Measurements from ENCODE around the gene PTPN1. TPM values are rescaled to one million over a fixed set of nuclear protein-coding genes. Genes with fewer than 3 reads are reported as not detected.

The PTPN1 gene
- total RNA-seq, 4 donors from 2014 or later: 22.2 to 107 (median 42.7) TPM

DNA sequence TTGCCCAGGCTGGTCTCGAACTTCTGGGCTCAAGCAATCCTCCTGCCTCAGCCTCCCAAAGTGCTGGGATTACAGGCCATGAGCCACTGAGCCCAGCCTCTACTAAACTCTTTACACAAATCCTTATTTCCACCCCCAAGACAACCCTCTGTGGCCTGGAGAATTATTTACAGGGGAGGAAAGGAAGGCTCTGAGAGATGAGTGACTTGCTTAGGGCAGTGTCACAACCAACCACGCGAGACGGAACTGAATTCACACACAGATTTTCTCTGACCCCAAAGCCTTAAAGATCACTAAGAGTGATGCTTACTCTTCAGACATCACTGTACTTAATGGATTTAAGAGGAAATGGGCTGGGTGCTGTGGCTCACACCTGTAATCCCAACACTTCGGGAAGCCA is 95.0 kb downstream of the PTPN1 start:
- no peak for DNase-seq (ENCODE audit: low spot score)
- no peak for ATAC-seq (ENCODE audit: low FRiP score)
- TF ChIP-seq, protein P1, sequence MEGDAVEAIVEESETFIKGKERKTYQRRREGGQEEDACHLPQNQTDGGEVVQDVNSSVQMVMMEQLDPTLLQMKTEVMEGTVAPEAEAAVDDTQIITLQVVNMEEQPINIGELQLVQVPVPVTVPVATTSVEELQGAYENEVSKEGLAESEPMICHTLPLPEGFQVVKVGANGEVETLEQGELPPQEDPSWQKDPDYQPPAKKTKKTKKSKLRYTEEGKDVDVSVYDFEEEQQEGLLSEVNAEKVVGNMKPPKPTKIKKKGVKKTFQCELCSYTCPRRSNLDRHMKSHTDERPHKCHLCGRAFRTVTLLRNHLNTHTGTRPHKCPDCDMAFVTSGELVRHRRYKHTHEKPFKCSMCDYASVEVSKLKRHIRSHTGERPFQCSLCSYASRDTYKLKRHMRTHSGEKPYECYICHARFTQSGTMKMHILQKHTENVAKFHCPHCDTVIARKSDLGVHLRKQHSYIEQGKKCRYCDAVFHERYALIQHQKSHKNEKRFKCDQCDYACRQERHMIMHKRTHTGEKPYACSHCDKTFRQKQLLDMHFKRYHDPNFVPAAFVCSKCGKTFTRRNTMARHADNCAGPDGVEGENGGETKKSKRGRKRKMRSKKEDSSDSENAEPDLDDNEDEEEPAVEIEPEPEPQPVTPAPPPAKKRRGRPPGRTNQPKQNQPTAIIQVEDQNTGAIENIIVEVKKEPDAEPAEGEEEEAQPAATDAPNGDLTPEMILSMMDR (IDR thresholded peaks at IDR 0.05): no peak

DNA sequence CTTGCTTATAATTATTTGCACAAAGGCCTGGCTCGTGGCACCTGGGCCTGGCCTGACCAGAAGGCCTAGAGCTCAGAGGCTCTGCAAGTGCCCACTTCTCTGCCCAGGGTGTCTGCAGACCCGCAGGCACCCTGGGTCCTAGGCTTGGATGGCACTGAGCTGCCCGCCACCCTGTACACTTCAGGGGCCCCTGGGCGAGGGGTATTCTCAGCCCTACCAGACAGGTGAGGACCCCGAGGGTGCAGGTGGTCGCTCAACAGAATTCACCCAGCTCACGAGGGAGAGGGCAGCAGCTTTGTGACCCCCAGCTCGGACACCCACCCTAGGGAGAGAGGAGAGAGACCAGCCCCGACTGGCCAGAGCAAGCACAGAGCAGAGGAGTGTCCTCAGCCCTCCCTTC is 97.3 kb downstream of the PTPN1 start:
- DNase-seq (ENCODE audit: low spot score) (no peak), ATAC-seq (ENCODE audit: low FRiP score) (no peak)
- TF ChIP-seq, protein P1 (IDR thresholded peaks at IDR 0.05): no peak

DNA sequence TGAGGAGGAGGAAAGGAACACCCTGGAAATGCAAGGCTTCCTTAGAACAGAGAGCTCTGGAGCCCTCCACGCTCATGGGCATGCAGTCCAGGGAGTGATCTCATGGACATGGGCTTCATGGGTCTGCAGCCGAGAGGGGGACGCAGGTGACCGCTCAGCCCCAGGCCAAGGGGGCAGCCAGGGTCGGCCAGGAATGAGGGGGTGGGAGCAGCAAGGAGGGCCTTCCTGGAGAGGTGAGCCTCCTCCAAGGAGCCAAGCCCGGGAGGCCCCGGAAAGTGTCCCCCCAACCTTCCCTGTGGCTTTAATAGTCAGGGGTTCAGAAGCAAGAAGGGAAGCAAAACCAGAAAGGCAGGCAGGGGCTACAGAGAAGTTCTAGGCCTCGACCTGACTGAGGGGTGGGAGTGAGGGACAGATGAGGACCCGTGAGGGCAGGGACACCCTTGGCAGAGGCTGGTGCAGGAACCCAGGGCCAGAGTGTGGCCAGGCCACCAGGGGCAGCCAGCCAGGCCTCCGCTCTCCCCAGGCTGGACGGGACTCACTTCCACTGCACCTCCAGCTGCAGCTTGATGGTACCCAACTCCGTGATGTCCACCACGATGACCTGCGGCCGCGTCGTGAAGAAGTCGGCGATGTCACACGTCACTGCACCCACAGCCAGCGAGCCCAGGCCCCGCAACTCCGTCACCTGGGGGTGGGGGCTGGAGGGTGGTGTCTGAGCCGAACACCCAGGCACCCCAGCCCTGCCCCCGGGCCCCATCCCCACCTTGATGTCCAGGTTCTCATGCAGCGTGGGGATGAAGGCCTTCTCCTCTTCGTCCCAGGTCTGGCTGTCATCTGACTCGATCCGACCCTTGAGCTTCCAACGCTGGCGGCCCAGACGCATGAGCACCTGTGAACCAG is 97.9 kb downstream of the PTPN1 start:
- ATAC-seq (ENCODE audit: low FRiP score) (no peak), DNase-seq (ENCODE audit: low spot score) (no peak)
- TF ChIP-seq, protein P1 (IDR thresholded peaks at IDR 0.05): no peak

DNA sequence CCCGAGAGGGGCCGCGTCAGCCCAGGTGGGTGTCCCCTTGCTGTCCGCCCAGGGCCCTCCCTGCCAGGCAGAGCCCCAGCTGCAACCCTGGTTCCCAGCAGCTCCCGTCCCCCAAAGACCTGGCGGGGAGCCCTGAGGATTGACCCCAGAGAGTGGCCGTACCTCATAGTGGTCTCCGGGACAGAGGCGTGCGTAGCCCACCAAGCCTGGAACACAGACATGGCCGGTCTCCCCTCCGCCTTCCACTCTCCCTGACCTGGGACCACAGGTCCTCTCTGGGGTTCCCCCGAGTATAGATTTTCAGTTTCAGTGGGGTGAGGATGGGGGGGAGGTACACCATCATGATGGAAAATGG is 98.5 kb downstream of the PTPN1 start:
- TF ChIP-seq, protein P1 (IDR thresholded peaks at IDR 0.05): no peak
- ATAC-seq (ENCODE audit: low FRiP score) (no peak), DNase-seq (ENCODE audit: low spot score) (no peak)

DNA sequence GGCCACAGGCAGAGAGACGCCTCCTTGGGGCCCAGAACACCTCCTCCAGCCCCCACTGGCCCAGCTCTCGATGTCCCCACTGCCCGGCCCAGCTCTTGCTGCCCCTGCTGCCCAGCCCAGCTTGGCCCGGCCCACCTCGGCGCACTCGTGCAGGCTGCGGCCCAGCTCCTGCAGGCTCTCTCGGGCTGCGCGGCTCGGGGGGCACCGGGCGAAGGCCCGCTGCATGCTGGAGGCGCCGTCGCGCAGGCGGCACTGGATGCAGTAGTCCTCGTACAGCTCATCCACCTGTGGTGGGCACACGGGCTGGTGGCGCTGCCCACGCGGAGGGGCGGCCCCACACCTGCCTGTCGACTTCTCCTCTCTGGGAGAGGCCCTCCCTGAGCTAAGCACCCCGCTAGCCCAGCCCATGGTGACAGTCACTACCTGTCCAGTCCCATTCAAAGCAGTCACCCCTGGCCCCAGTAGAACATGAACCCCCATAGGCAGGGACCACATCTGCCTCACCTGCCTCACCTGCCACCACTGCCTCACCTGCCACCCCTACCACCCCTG is 99.3 kb downstream of the PTPN1 start:
- TF ChIP-seq, protein P1 (IDR thresholded peaks at IDR 0.05): no peak
- no peak for DNase-seq (ENCODE audit: low spot score)
- no peak for ATAC-seq (ENCODE audit: low FRiP score)

DNA sequence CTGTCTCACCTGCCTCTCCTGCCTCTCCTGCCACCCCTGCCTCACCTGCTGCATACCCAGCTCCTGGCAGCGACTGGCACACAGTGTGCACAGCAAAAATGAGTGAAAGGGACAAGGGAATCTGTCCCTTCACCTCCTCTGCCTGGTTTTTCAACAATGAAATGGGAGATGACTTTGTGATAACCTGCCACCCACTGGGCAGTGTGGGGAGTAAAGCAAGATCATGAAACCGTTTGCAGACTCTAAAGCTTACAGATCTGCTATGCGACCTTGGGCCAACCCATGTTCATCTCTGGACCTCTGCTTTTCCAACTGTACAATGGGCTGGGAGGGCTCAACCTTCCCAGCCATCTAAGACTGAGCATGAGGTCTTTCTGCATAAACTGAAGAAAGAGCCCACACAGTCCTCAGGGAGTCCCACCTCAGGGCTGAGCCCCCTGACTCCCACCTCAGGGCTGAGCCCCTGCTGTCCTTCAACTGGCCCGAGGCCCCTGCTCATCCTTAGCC is 100.1 kb downstream of the PTPN1 start:
- TF ChIP-seq, protein P1 (IDR thresholded peaks at IDR 0.05): no peak
- DNase-seq (ENCODE audit: low spot score): no peak
- no peak for ATAC-seq (ENCODE audit: low FRiP score)

Measured in omental fat pad (tissue), 4 donors.